Keratinocyte (primary cell): ENCODE results near the gene LRCOL1. TPM values are rescaled to one million over a fixed set of nuclear protein-coding genes. Genes with fewer than 3 reads are reported as not detected.

Source experiments
- DNase-seq: peaks from one replicate; pipeline ENCODE4 v3.0.0-alpha.2; 2011; ENCODE audit warnings: low read depth, missing footprints, low spot score
- FAIRE-seq: peaks from 2 replicates; lab custom pipeline; 2011; peaks lifted over from hg19 to GRCh38; lab: Jason Lieb, UNC
- H2AFZ ChIP-seq: 2 replicates; pipeline ENCODE4 v1.6.0; 2012; ENCODE audit warnings: low read length, control low read depth, inconsistent platforms; ENCODE audit not compliant: control insufficient read depth
- H3K27ac ChIP-seq: 2 replicates; pipeline ENCODE4 v1.5.1; 2011; ENCODE audit warnings: low read length; ENCODE audit not compliant: control insufficient read depth, insufficient read depth
- H3K27me3 ChIP-seq: 3 replicates; pipeline ENCODE4 v1.6.0; 2011; ENCODE audit warnings: low read length; ENCODE audit not compliant: control insufficient read depth, insufficient read depth; ENCODE audit errors: extremely low read depth
- H3K36me3 ChIP-seq, 2 experiments: 2 replicates in 1 of 2; 3 replicates in 1 of 2; pipeline ENCODE4 v1.5.1; 2011; ENCODE audit warnings: low read length in 2 of 2, mild to moderate bottlenecking in 1 of 2; ENCODE audit not compliant: control insufficient read depth in 2 of 2, insufficient read depth in 2 of 2; ENCODE audit errors: extremely low read depth in 1 of 2
- H3K4me1 ChIP-seq: 3 replicates; pipeline ENCODE4 v1.5.1; 2011; ENCODE audit warnings: low read length; ENCODE audit not compliant: control insufficient read depth, insufficient read depth; ENCODE audit errors: extremely low read depth
- H3K4me2 ChIP-seq: 3 replicates; pipeline ENCODE4 v1.6.0; 2011; ENCODE audit warnings: low read depth, low read length; ENCODE audit not compliant: control insufficient read depth, insufficient read depth; ENCODE audit errors: extremely low read depth
- H3K4me3 ChIP-seq, 3 experiments: fragments of 200-600 bp in 1 of 3; sonication (generic) in 1 of 3; 2 replicates in 2 of 3; 3 replicates in 1 of 3; pipeline ENCODE4 v1.5.1; 2011 to 2016; ENCODE audit warnings: low read length in 3 of 3, mild to moderate bottlenecking in 3 of 3, control low read depth in 2 of 3, inconsistent platforms in 1 of 3, low read depth in 1 of 3, mixed read lengths in 1 of 3, mixed run types in 1 of 3, moderate library complexity in 1 of 3; ENCODE audit not compliant: control insufficient read depth in 2 of 3, insufficient read depth in 2 of 3; ENCODE audit errors: extremely low read depth in 1 of 3
- H3K79me2 ChIP-seq: 2 replicates; pipeline ENCODE4 v1.6.0; 2012; ENCODE audit warnings: low read length; ENCODE audit not compliant: control insufficient read depth, insufficient read depth
- H3K9ac ChIP-seq: 3 replicates; pipeline ENCODE4 v1.6.0; 2011; ENCODE audit warnings: low read length; ENCODE audit not compliant: control insufficient read depth, insufficient read depth; ENCODE audit errors: extremely low read depth
- H3K9me1 ChIP-seq: 3 replicates; pipeline ENCODE4 v1.6.0; 2011; ENCODE audit warnings: low read length; ENCODE audit not compliant: control insufficient read depth, insufficient read depth; ENCODE audit errors: extremely low read depth
- H3K9me3 ChIP-seq: 2 replicates; pipeline ENCODE4 v1.5.1; 2012; ENCODE audit warnings: low read depth, low read length; ENCODE audit not compliant: control insufficient read depth
- H4K20me1 ChIP-seq: 3 replicates; pipeline ENCODE4 v1.6.0; 2011; ENCODE audit warnings: low read length; ENCODE audit not compliant: control insufficient read depth, insufficient read depth; ENCODE audit errors: extremely low read depth
- CTCF ChIP-seq, 3 experiments: IDR thresholded peaks in 1 of 3; conservative IDR thresholded peaks in 1 of 3; optimal IDR thresholded peaks in 1 of 3; 2 replicates in 2 of 3; 3 replicates in 1 of 3; pipeline versions ENCODE3 to v1.5.1; 2011; ENCODE audit warnings: low read length in 3 of 3, mild to moderate bottlenecking in 3 of 3, moderate library complexity in 2 of 3, control low read depth in 1 of 3, inconsistent platforms in 1 of 3; ENCODE audit not compliant: insufficient read depth in 2 of 3; ENCODE audit errors: extremely low read depth in 1 of 3
- EZH2 ChIP-seq: IDR thresholded peaks from one replicate; pipeline ENCODE4 v1.6.1; 2012; ENCODE audit warnings: inconsistent platforms, mild to moderate bottlenecking, low read length, moderate library complexity
- dilution Hi-C: fragments of 300-500 bp; cut with MboI; formaldehyde crosslinking; loops from one replicate; pipeline ENCODE4 v1.7.0; 2020; ENCODE audit warnings: low sequenced_read_pairs; ENCODE audit not compliant: extremely low pct_ligation_motif_present
- polyA plus RNA-seq, 5 experiments: library from polyadenylated mRNA; depleted of rRNA in 3 of 5; stranded (reverse) in 3 of 5; stranded (forward) in 1 of 5; unstranded in 1 of 5; fragments of >200 nt; gene quantifications; 1 replicate in 1 of 5; 2 replicates in 3 of 5; 3 replicates in 1 of 5; pipeline versions ENCODE4 v1.2.1 to v1.2.3, GENCODE V29; 2011 to 2012; ENCODE audit warnings: missing spikeins in 2 of 5, low read depth in 1 of 5, low replicate concordance in 1 of 5

Gene LRCOL1
- polyA plus RNA-seq, 1 donor (not counting 4 experiments of a cell fraction or from before 2014, with no cell fraction given), result not detected

DNA sequence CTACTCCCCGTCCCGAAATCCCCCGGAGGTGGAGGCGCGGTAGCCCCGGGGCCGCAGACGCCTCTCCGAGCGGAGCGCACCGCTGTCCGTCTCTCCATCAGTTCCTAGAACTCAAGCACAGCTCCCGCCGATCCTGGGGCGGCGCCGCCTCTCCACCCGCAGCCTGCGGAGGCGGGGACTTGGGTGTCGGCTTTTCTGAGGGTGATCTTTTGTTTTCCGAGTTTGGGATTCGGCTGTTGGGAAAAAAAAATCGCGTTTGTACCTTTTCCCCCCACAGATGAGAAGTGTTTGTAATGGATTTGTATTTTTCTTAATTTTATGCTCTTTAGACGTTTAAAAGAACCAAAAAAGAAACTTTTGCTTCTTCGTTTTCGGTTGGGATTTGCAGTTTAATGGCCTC, 26.6 kb downstream of the LRCOL1 start:
- no peak overlapping the region for H2AFZ ChIP-seq
- no peaks in the 10 kb centered on the region for H4K20me1 ChIP-seq
- peaks cover 0 to 6% of the 10 kb centered on the region in 2 experiments for H3K36me3 ChIP-seq
- no peaks in the 10 kb centered on the region for H3K9me3 ChIP-seq
- no peak overlapping the region for H3K4me3 ChIP-seq
- no peak for FAIRE-seq
- no peak overlapping the region for H3K9ac ChIP-seq
- dilution Hi-C loops, result no loop called here
- no peak overlapping the region for H3K4me2 ChIP-seq
- H3K27ac ChIP-seq, result no peak overlapping the region
- peaks cover 3% of the 10 kb centered on the region for H3K27me3 ChIP-seq
- H3K79me2 ChIP-seq, result no peaks in the 10 kb centered on the region
- no peak for DNase-seq
- TF ChIP-seq CTCF (optimal IDR thresholded peaks at IDR 0.05 in 1 of 3, IDR thresholded peaks at IDR 0.05 in 1 of 3, conservative IDR thresholded peaks at IDR 0.05 in 1 of 3; ENCODE audit: extremely low read depth in 1 of 3, insufficient read depth in 2 of 3, low read length in 3 of 3) (no peak), EZH2 (no peak)
- no peaks in the 10 kb centered on the region for H3K4me1 ChIP-seq
- no peaks in the 10 kb centered on the region for H3K9me1 ChIP-seq

DNA sequence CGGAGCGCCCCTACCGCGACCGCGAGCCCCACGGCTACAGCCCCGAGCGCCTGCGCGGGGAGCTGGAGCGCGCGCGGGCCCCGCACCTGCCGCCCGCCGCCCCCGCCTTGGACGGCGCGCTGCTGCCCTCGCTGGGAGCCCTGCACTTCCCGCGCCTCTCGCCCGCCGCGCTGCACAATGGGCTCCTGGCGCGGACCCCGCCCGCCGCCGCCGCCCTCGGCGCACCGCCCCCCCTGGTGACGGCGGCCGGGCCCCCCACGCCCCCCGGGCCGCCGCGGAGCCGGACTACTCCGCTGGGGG, 27.0 kb downstream of the LRCOL1 start:
- Histone ChIP-seq H3K27ac (no peak overlapping the region), H3K27me3 (peaks cover under 1% of the 10 kb centered on the region), H3K4me1 (no peaks in the 10 kb centered on the region), H4K20me1 (no peaks in the 10 kb centered on the region), H3K79me2 (no peaks in the 10 kb centered on the region), H2AFZ (no peak overlapping the region), H3K4me3 (no peak overlapping the region), H3K9me3 (no peaks in the 10 kb centered on the region), H3K9ac (no peak overlapping the region), H3K9me1 (no peaks in the 10 kb centered on the region), H3K4me2 (no peak overlapping the region), H3K36me3 (peaks cover 0 to 7% of the 10 kb centered on the region in 2 experiments)
- FAIRE-seq (no peak), DNase-seq (no peak)
- dilution Hi-C loops, result no loop called here
- TF ChIP-seq CTCF (optimal IDR thresholded peaks at IDR 0.05 in 1 of 3, IDR thresholded peaks at IDR 0.05 in 1 of 3, conservative IDR thresholded peaks at IDR 0.05 in 1 of 3; ENCODE audit: extremely low read depth in 1 of 3, insufficient read depth in 2 of 3, low read length in 3 of 3), result no peak
- TF ChIP-seq EZH2, result no peak
